Loucy (cell line): ENCODE data around the gene PSMA2.
"Not testable (repeated sequence)": the region's sequence is repeated elsewhere in the genome, so short reads cannot be mapped to it uniquely, and the experiment has no call there.

Experiments used
- H2AFZ ChIP-seq: fragments of 200-600 bp; sonication (generic); 2 replicates; pipeline ENCODE4 v1.6.0; 2016; ENCODE audit warnings: antibody characterized with exemption, mild to moderate bottlenecking, low read length, moderate library complexity
- H3F3A ChIP-seq: fragments of 200-600 bp; 2 replicates; pipeline ENCODE4 v1.6.0; 2016; ENCODE audit warnings: antibody characterized with exemption, low read depth, mild to moderate bottlenecking
- H3K27me3 ChIP-seq: fragments of 200-600 bp; sonication (generic); 2 replicates; pipeline ENCODE4 v1.6.1; 2014; ENCODE audit warnings: low read length, mild to moderate bottlenecking; ENCODE audit not compliant: insufficient read depth, poor library complexity, severe bottlenecking
- H3K36me3 ChIP-seq: fragments of 200-600 bp; sonication (generic); 2 replicates; pipeline ENCODE4 v1.6.1; 2016; ENCODE audit warnings: low read length; ENCODE audit not compliant: insufficient read depth
- H3K4me1 ChIP-seq: fragments of 200-600 bp; sonication (generic); 2 replicates; pipeline ENCODE4 v1.5.1; 2014; ENCODE audit warnings: low read length, mild to moderate bottlenecking; ENCODE audit not compliant: insufficient read depth, poor library complexity, severe bottlenecking
- H3K4me2 ChIP-seq: fragments of 200-600 bp; sonication (generic); 2 replicates; pipeline ENCODE4 v1.6.0; 2014; ENCODE audit warnings: antibody characterized with exemption, low read length, low read depth, mild to moderate bottlenecking; ENCODE audit not compliant: poor library complexity, severe bottlenecking
- H3K4me3 ChIP-seq: fragments of 200-600 bp; sonication (generic); 2 replicates; pipeline ENCODE4 v1.5.1; 2014; ENCODE audit warnings: low read length, mild to moderate bottlenecking, mixed read lengths; ENCODE audit not compliant: poor library complexity, severe bottlenecking
- H3K79me2 ChIP-seq: fragments of 200-600 bp; sonication (generic); 2 replicates; pipeline ENCODE4 v1.6.1; 2014; ENCODE audit warnings: low read length; ENCODE audit not compliant: insufficient read depth
- H3K9ac ChIP-seq: fragments of 200-600 bp; sonication (generic); 2 replicates; pipeline ENCODE4 v1.6.0; 2014; ENCODE audit warnings: mild to moderate bottlenecking, low read depth, low read length, moderate library complexity; ENCODE audit not compliant: poor library complexity, severe bottlenecking
- H3K9me2 ChIP-seq: fragments of 200-600 bp; sonication (generic); replicated peaks from 2 replicates; pipeline ENCODE4 v1.6.1; 2016; ENCODE audit warnings: low read depth, low read length, mixed read lengths
- H3K9me3 ChIP-seq: fragments of 200-600 bp; sonication (generic); 2 replicates; pipeline ENCODE4 v1.6.1; 2014; ENCODE audit warnings: mild to moderate bottlenecking, antibody characterized with exemption, low read length, low read depth; ENCODE audit not compliant: insufficient read depth
- H4K20me1 ChIP-seq: fragments of 200-600 bp; sonication (generic); 2 replicates; pipeline ENCODE4 v1.6.0; 2014; ENCODE audit warnings: antibody characterized with exemption, low read length, mild to moderate bottlenecking; ENCODE audit not compliant: insufficient read depth, poor library complexity, severe bottlenecking
- CTCF ChIP-seq: fragments of 200-600 bp; sonication (generic); conservative IDR thresholded peaks from 2 replicates; pipeline ENCODE4 v1.5.1; 2014; ENCODE audit warnings: mild to moderate bottlenecking, antibody characterized with exemption, low read length
- EZH2phosphoT487 ChIP-seq: fragments of 200-600 bp; IDR thresholded peaks from 2 replicates; pipeline ENCODE4 v1.6.1; 2018; ENCODE audit warnings: antibody characterized with exemption, mild to moderate bottlenecking, moderate library complexity, borderline replicate concordance

PSMA2 gene

GRCh38 chr7:42886129-42886528 lies 45.8 kb downstream of the PSMA2 start:
- Histone ChIP-seq H3K4me1 (peaks cover 3% of the 10 kb centered on the region), H3K9me3 (no peaks in the 10 kb centered on the region), H4K20me1 (no peaks in the 10 kb centered on the region), H3K79me2 (no peaks in the 10 kb centered on the region), H3K9ac (no peak overlapping the region), H3K27me3 (no peaks in the 10 kb centered on the region), H3K4me2 (no peak overlapping the region), H3K9me2 (no peaks in the 10 kb centered on the region), H3K4me3 (no peak overlapping the region), H3F3A (no peaks in the 10 kb centered on the region), H2AFZ (no peak overlapping the region), H3K36me3 (no peaks in the 10 kb centered on the region)
- TF ChIP-seq CTCF (peak; percentile 60), EZH2phosphoT487 (no peak)

GRCh38 chr7:42885183-42885582 lies 46.8 kb downstream of the PSMA2 start:
- H3K4me1 ChIP-seq, H3K27me3 ChIP-seq, H2AFZ ChIP-seq, H3K9me2 ChIP-seq, H3F3A ChIP-seq, H3K9ac ChIP-seq, H3K36me3 ChIP-seq, H3K4me2 ChIP-seq, H3K4me3 ChIP-seq, H3K9me3 ChIP-seq, H3K79me2 ChIP-seq, H4K20me1 ChIP-seq: not testable (repeated sequence)

GRCh38 chr7:42883950-42884349 lies 48.0 kb downstream of the PSMA2 start:
- TF ChIP-seq EZH2phosphoT487 = no peak
- no peak for TF ChIP-seq CTCF
- no peak overlapping the region for H3K9ac ChIP-seq
- no peak overlapping the region for H3K4me2 ChIP-seq
- H3K36me3 ChIP-seq = no peaks in the 10 kb centered on the region
- no peak overlapping the region for H2AFZ ChIP-seq
- H3F3A ChIP-seq = no peaks in the 10 kb centered on the region
- H3K9me2 ChIP-seq = no peaks in the 10 kb centered on the region
- H3K27me3 ChIP-seq = no peaks in the 10 kb centered on the region
- no peaks in the 10 kb centered on the region for H3K9me3 ChIP-seq
- H3K4me1 ChIP-seq = peaks cover 3% of the 10 kb centered on the region
- no peaks in the 10 kb centered on the region for H4K20me1 ChIP-seq
- no peak overlapping the region for H3K4me3 ChIP-seq
- H3K79me2 ChIP-seq = no peaks in the 10 kb centered on the region

- Histone ChIP-seq H3K4me2 (no peak overlapping the region), H2AFZ (no peak overlapping the region), H3K79me2 (no peaks in the 10 kb centered on the region), H3K4me3 (no peak overlapping the region), H4K20me1 (no peaks in the 10 kb centered on the region), H3K9me3 (no peaks in the 10 kb centered on the region), H3K9ac (no peak overlapping the region), H3K9me2 (no peaks in the 10 kb centered on the region), H3K27me3 (no peaks in the 10 kb centered on the region), H3K4me1 (no peaks in the 10 kb centered on the region), H3F3A (no peaks in the 10 kb centered on the region), H3K36me3 (no peaks in the 10 kb centered on the region)
- no peak for TF ChIP-seq CTCF
- TF ChIP-seq EZH2phosphoT487 = no peak
These were observed 51.6 kb downstream of the PSMA2 start for GRCh38 chr7:42880392-42880791.
